Activated CD4-positive, alpha-beta T cell treated with anti-CD3 and anti-CD28 coated beads for 1 hour (primary cell): ENCODE data around the gene FGF14.
"Not testable (repeated sequence)": the region's sequence is repeated elsewhere in the genome, so short reads cannot be mapped to it uniquely, and the experiment has no call there.

ENCODE experiments used
- DNase-seq: peaks from one replicate; pipeline ENCODE4 v3.0.0-alpha.2; 2020

The FGF14 gene

GRCh38 chr13:102021777-102022176 is 380.1 kb downstream of the FGF14 start:
- DNase-seq = no peak

- DNase-seq = no peak
Measured at GRCh38 chr13:102020611-102021216, 381.1 kb downstream of the FGF14 start.

GRCh38 chr13:102018716-102019115 is 383.1 kb downstream of the FGF14 start:
- no peak for DNase-seq

GRCh38 chr13:102017248-102017647 is 384.6 kb downstream of the FGF14 start:
- DNase-seq = no peak

- DNase-seq = no peak
Measured at GRCh38 chr13:102012299-102013293, 389.3 kb downstream of the FGF14 start.

- not testable (repeated sequence) for DNase-seq
Measured at GRCh38 chr13:102011455-102011854, 390.4 kb downstream of the FGF14 start.

GRCh38 chr13:102003848-102004570 is 397.8 kb downstream of the FGF14 start:
- DNase-seq = no peak

- DNase-seq = no peak
Measured at GRCh38 chr13:102002287-102002686, 399.6 kb downstream of the FGF14 start.

GRCh38 chr13:102000764-102001163 is 401.1 kb downstream of the FGF14 start:
- DNase-seq = no peak

GRCh38 chr13:101998129-101998528 is 403.7 kb downstream of the FGF14 start:
- DNase-seq = no peak

- DNase-seq = no peak
Measured at GRCh38 chr13:101996954-101997353, 404.9 kb downstream of the FGF14 start.

GRCh38 chr13:101989798-101990350 is 412.0 kb downstream of the FGF14 start:
- no peak for DNase-seq

- no peak for DNase-seq
Measured at GRCh38 chr13:101988140-101988539, 413.7 kb downstream of the FGF14 start.

GRCh38 chr13:101986316-101986715 is 415.5 kb downstream of the FGF14 start:
- DNase-seq = no peak

GRCh38 chr13:101985321-101985720 is 416.5 kb downstream of the FGF14 start:
- no peak for DNase-seq

GRCh38 chr13:101982903-101983302 is 418.9 kb downstream of the FGF14 start:
- DNase-seq = no peak

GRCh38 chr13:101979825-101980224 is 422.0 kb downstream of the FGF14 start:
- DNase-seq = no peak

GRCh38 chr13:101978552-101979315 is 423.1 kb downstream of the FGF14 start:
- DNase-seq = no peak

GRCh38 chr13:101977475-101977874 is 424.4 kb downstream of the FGF14 start:
- no peak for DNase-seq

- no peak for DNase-seq
Measured at GRCh38 chr13:101972191-101972590, 429.7 kb downstream of the FGF14 start.

GRCh38 chr13:101970341-101970740 is 431.5 kb downstream of the FGF14 start:
- no peak for DNase-seq

GRCh38 chr13:101967781-101968180 is 434.1 kb downstream of the FGF14 start:
- DNase-seq = no peak
